HFF-Myc (cell line): ENCODE measurements around the gene TCFL5.

ENCODE experiments used
- DNase-seq: peaks from one replicate; pipeline ENCODE4 v3.0.0-alpha.2; 2011; ENCODE audit warnings: low read depth; ENCODE audit errors: extremely low read depth
- H3K4me3 ChIP-seq: replicated peaks from 2 replicates; pipeline ENCODE4 v1.5.1; 2011; ENCODE audit warnings: low read depth, mild to moderate bottlenecking, control low read depth, low read length
- TF ChIP-seq, protein P1 (sequence below): IDR thresholded peaks from 2 replicates; pipeline ENCODE4 v1.5.1; 2012; ENCODE audit warnings: mild to moderate bottlenecking, low read depth, low read length, control low read depth; ENCODE audit errors: missing control alignments

Gene TCFL5

DNA sequence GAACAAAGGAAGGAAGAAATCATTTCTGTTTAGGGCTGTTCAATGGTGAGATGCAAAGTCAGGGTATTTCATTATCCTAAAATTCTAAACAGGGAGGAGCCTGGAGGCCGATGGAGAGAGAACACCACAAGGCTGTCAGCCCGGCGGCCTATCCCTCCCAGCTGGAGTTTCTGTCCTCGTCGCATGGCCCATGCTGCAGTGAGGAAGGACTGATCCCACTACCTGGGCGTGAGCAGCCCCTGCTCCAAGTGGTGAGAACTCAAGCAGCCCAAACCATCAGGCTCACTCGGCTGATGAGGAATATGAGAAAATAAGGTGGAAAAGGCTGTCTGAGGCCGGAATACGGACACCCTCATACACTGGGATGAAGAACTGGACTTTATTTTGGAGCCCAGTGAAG, 33.9 kb upstream of the TCFL5 start:
- DNase-seq, result no peak
- H3K4me3 ChIP-seq, result no peak overlapping the region
- TF ChIP-seq, protein P1, sequence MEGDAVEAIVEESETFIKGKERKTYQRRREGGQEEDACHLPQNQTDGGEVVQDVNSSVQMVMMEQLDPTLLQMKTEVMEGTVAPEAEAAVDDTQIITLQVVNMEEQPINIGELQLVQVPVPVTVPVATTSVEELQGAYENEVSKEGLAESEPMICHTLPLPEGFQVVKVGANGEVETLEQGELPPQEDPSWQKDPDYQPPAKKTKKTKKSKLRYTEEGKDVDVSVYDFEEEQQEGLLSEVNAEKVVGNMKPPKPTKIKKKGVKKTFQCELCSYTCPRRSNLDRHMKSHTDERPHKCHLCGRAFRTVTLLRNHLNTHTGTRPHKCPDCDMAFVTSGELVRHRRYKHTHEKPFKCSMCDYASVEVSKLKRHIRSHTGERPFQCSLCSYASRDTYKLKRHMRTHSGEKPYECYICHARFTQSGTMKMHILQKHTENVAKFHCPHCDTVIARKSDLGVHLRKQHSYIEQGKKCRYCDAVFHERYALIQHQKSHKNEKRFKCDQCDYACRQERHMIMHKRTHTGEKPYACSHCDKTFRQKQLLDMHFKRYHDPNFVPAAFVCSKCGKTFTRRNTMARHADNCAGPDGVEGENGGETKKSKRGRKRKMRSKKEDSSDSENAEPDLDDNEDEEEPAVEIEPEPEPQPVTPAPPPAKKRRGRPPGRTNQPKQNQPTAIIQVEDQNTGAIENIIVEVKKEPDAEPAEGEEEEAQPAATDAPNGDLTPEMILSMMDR, result no peak

DNA sequence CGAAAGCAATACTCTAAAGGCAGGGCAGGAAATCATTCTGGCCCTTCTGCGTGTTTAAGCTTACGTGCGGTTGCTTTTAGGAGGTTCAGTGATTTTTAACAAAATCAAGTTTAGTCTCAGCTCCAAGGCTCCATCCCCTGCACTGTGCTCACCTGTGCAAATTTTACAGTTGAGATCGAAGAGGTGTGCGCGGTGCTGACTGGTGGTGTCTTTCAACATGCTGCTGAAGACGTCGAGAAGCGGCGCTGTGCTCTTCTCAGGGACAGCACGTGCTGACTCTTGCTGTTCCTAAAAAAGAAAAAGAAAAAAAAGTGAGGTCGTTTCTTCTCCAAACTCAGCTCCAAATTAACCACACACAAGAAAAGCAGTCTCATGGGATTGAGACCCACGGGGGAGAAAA, 32.6 kb upstream of the TCFL5 start:
- TF ChIP-seq, protein P1, result no peak
- no peak overlapping the region for H3K4me3 ChIP-seq
- no peak for DNase-seq

DNA sequence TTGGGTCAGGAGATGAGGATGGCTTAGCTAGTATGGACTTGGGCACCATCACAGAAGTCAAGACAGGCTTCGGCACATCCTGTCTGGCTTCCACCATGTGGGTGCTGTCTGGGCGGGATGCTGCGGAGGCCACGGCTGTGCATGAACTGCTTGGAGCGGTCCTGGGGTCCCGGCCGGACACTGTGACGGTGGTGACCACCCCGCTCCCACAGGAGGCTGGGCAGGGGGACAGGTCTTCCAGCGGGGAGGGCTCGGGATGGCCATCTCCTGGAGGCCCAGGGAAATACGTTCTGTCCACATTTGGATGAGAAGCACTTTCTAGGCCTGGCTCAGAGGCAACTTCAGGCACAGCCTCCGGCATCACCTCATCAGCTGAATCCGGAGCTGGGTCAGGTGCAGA, 32.1 kb upstream of the TCFL5 start:
- no peak overlapping the region for H3K4me3 ChIP-seq
- no peak for DNase-seq
- TF ChIP-seq, protein P1, result no peak

DNA sequence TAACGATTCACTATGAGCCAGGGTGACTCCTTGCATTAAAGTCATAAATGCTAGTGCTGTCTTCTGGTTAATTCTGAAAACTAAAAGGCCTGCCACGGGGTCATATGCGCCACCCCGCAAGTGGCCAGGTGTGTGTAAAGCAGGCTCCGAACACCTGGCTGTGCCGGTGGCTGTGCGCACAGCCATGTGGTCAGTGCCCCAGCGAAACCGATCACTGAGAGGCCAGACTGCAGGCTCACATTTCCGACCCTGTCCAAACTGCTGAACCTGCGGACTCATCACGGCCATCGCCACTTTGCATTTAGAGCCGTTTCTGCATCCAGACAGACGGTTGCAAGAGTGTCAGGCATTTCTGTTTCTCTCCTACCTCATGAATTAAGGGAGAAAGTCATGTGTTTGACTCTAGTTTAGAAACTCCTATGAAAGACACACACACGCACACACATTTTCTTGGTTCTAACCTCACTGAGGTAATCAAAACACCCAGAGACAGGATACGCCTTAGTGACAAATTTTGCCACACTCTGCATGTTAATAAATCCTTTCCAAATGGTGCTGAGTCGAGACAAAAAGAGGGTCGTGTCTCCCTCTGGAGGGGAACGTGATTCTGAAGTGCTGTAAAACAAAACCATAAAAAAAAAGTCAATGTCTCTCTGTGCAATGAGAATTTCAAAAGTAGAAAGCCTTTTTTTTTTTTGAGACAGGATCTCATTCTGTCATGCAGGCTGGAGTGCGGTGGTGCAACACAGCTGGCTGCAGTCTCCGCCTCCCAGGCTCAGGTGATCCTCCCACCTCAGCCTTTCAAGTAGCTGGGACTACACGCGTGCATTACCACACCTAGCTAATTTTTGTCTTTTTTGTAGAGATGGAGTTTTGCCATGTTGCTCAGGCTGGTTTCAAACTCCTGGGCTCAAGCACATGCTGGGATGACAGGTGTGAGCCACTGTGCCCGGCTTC, 31.0 kb upstream of the TCFL5 start:
- TF ChIP-seq, protein P1, result no peak
- no peak for DNase-seq
- no peak overlapping the region for H3K4me3 ChIP-seq

DNA sequence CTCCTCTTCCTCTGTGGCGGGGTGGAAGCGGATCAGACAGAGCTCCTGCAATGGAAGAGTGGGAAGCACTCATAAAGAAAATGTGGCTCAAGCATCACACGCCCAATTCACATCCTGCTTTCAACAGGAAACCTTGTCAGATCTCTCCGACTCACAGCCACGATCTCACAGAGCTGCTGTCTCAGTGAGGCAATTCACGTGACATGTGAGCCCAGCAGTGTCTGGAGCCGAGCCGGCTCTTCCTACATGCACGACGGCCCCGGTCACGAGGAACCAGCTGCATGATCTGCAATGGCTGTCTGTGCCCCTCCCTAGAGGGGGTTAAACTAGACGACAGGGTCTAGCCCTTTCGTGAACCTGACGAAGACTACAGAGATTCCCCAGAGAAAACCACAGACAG, 29.5 kb upstream of the TCFL5 start:
- H3K4me3 ChIP-seq, result no peak overlapping the region
- no peak for DNase-seq
- TF ChIP-seq, protein P1, result no peak

DNA sequence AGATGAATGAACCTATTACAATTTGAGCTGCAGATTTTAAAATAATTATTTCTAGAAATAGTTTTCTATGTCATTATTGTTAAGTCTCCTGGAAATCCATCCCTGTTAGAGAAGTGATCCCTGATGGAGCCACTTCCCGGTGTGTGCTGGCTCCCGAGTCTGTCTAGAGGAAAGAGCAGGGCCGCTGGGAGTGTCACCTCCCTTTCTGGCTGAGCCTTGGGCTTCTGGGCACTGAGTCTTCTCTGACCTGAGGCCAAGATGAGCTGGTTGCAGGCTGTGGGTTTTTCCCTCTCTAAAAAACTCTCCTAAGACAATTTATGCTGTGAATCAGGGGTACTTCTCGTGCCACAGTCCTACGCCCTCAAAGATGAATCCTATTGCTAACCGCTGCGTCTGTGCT, 28.8 kb upstream of the TCFL5 start:
- no peak overlapping the region for H3K4me3 ChIP-seq
- no peak for DNase-seq
- TF ChIP-seq, protein P1, result no peak
